Mesenchymal stem cell (in vitro differentiated cells and primary cell): ENCODE results near the gene PPP1R3D.

Source experiments
- DNase-seq: peaks from one replicate; pipeline ENCODE4 v3.0.0-alpha.2; 2013
- H2AFZ ChIP-seq: one replicate; pipeline ENCODE4 v1.6.1; 2013; ENCODE audit warnings: low read depth, mild to moderate bottlenecking, control low read depth, inconsistent platforms, low read length, moderate library complexity
- H2AK5ac ChIP-seq: 2 replicates; pipeline ENCODE4 v1.6.1; 2013; ENCODE audit warnings: low read length, moderate library complexity, mild to moderate bottlenecking, inconsistent platforms; ENCODE audit not compliant: severe bottlenecking
- H2BK120ac ChIP-seq: one replicate; pipeline ENCODE4 v1.6.1; 2013; ENCODE audit warnings: low read depth, mild to moderate bottlenecking, inconsistent platforms, low read length, moderate library complexity
- H2BK12ac ChIP-seq, 2 experiments: one replicate each; pipeline ENCODE4 v1.6.1; 2013; ENCODE audit warnings: inconsistent platforms in 2 of 2, low read length in 2 of 2, mild to moderate bottlenecking in 2 of 2, moderate library complexity in 2 of 2, control low read depth in 1 of 2
- H2BK15ac ChIP-seq: one replicate; pipeline ENCODE4 v1.6.1; 2013; ENCODE audit warnings: mild to moderate bottlenecking, low read depth, inconsistent platforms; ENCODE audit not compliant: poor library complexity, severe bottlenecking
- H2BK5ac ChIP-seq: 2 replicates; pipeline ENCODE4 v1.6.1; 2013; ENCODE audit warnings: low read depth, mild to moderate bottlenecking, low read length, control low read depth, inconsistent platforms; ENCODE audit not compliant: poor library complexity, severe bottlenecking
- H3K14ac ChIP-seq, 2 experiments: one replicate each; pipeline ENCODE4 v1.6.1; 2013; ENCODE audit warnings: inconsistent platforms in 2 of 2, low read length in 2 of 2, control low read depth in 1 of 2, mild to moderate bottlenecking in 1 of 2, moderate library complexity in 1 of 2
- H3K18ac ChIP-seq, 2 experiments: one replicate each; pipeline ENCODE4 v1.6.1; 2013; ENCODE audit warnings: inconsistent platforms in 2 of 2, low read length in 2 of 2, control low read depth in 1 of 2, low read depth in 1 of 2, mild to moderate bottlenecking in 1 of 2
- H3K23ac ChIP-seq, 2 experiments: one replicate each; pipeline ENCODE4 v1.6.1; 2013; ENCODE audit warnings: inconsistent platforms in 2 of 2, low read length in 2 of 2, mild to moderate bottlenecking in 2 of 2, moderate library complexity in 2 of 2, control low read depth in 1 of 2
- H3K27ac ChIP-seq: 2 replicates; pipeline ENCODE4 v1.5.1; 2013; ENCODE audit warnings: mild to moderate bottlenecking, moderate library complexity, low read length, control low read depth, inconsistent platforms; ENCODE audit not compliant: poor library complexity, severe bottlenecking
- H3K27me3 ChIP-seq, 2 experiments: 2 replicates each; pipeline versions ENCODE4 v1.6.1 to v1.7.0; 2013; ENCODE audit warnings: low read length in 2 of 2, mild to moderate bottlenecking in 2 of 2, moderate library complexity in 2 of 2, control low read depth in 1 of 2, inconsistent platforms in 1 of 2; ENCODE audit not compliant: control insufficient read depth in 1 of 2, insufficient read depth in 1 of 2
- H3K36me3 ChIP-seq, 2 experiments: 2 replicates each; pipeline versions ENCODE4 v1.6.1 to v1.7.0; 2013; ENCODE audit warnings: low read length in 2 of 2, control low read depth in 1 of 2, inconsistent platforms in 1 of 2, low read depth in 1 of 2, mild to moderate bottlenecking in 1 of 2; ENCODE audit not compliant: insufficient read depth in 2 of 2, control insufficient read depth in 1 of 2
- H3K4ac ChIP-seq, 2 experiments: one replicate each; pipeline ENCODE4 v1.6.1; 2013; ENCODE audit warnings: inconsistent platforms in 2 of 2, low read length in 2 of 2, mild to moderate bottlenecking in 2 of 2, moderate library complexity in 2 of 2, control low read depth in 1 of 2, low read depth in 1 of 2
- H3K4me1 ChIP-seq: 2 replicates; pipeline ENCODE4 v1.6.1; 2013; ENCODE audit warnings: low read depth, low read length, control low read depth; ENCODE audit not compliant: control insufficient read depth, insufficient read depth
- H3K4me2 ChIP-seq: 2 replicates; pipeline ENCODE4 v1.6.1; 2013; ENCODE audit warnings: low read length, mild to moderate bottlenecking, inconsistent platforms; ENCODE audit not compliant: poor library complexity, severe bottlenecking
- H3K4me3 ChIP-seq, 2 experiments: 2 replicates each; pipeline versions ENCODE4 v1.5.1 to v1.7.0; 2013; ENCODE audit warnings: low read length in 2 of 2, mild to moderate bottlenecking in 2 of 2, control low read depth in 1 of 2, low read depth in 1 of 2; ENCODE audit not compliant: insufficient read depth in 1 of 2
- H3K79me1 ChIP-seq: replicated peaks from 2 replicates; pipeline ENCODE4 v1.6.1; 2013; ENCODE audit warnings: mild to moderate bottlenecking, control low read depth, low read length, inconsistent platforms; ENCODE audit not compliant: poor library complexity, severe bottlenecking
- H3K9ac ChIP-seq: 2 replicates; pipeline ENCODE4 v1.7.0; 2013; ENCODE audit warnings: mild to moderate bottlenecking, low read length, moderate library complexity
- H3K9me3 ChIP-seq: 2 replicates; pipeline ENCODE4 v1.7.0; 2013; ENCODE audit warnings: mild to moderate bottlenecking, low read length; ENCODE audit not compliant: control insufficient read depth
- H4K8ac ChIP-seq: one replicate; pipeline ENCODE4 v1.6.1; 2013; ENCODE audit warnings: inconsistent platforms, mild to moderate bottlenecking, low read length, moderate library complexity
- H4K91ac ChIP-seq: one replicate; pipeline ENCODE4 v1.6.1; 2013; ENCODE audit warnings: mild to moderate bottlenecking, low read length, inconsistent platforms
- WGBS: methylation state at CpG from one replicate; pipeline ENCODE4 v1.1.7; 2013; ENCODE audit warnings: mixed read lengths; 5-methylcytosine and 5-hydroxymethylcytosine counted together

The PPP1R3D gene

GRCh38 chr20:59962155-59962554 lies 22.1 kb upstream of the PPP1R3D start:
- H2BK120ac ChIP-seq = no peak overlapping the region
- no peaks in the 10 kb centered on the region for H3K4me1 ChIP-seq
- H3K23ac ChIP-seq = peak overlapping the region in 1 of 2 experiments; percentile 18
- 75% methylated on average over 6 of the region's 6 CpGs for WGBS
- no peak overlapping the region for H3K4me2 ChIP-seq
- H2AFZ ChIP-seq = no peak overlapping the region
- no peak overlapping the region for H3K14ac ChIP-seq
- no peaks in the 10 kb centered on the region for H3K27me3 ChIP-seq
- no peak overlapping the region for H3K4me3 ChIP-seq
- no peak for DNase-seq
- H3K79me1 ChIP-seq = no peaks in the 10 kb centered on the region
- H3K18ac ChIP-seq = no peak overlapping the region
- no peak overlapping the region for H2AK5ac ChIP-seq
- H2BK5ac ChIP-seq = no peak overlapping the region
- H3K9ac ChIP-seq = no peak overlapping the region
- H2BK12ac ChIP-seq = no peak overlapping the region
- H4K8ac ChIP-seq = no peak overlapping the region
- H4K91ac ChIP-seq = no peak overlapping the region
- no peak overlapping the region for H3K27ac ChIP-seq
- H3K4ac ChIP-seq = no peak overlapping the region
- no peaks in the 10 kb centered on the region for H3K9me3 ChIP-seq
- no peak overlapping the region for H2BK15ac ChIP-seq
- H3K36me3 ChIP-seq = no peaks in the 10 kb centered on the region

- Histone ChIP-seq H3K36me3 (no peaks in the 10 kb centered on the region), H4K8ac (no peak overlapping the region), H3K9ac (no peak overlapping the region), H3K4me3 (no peak overlapping the region), H2BK120ac (no peak overlapping the region), H4K91ac (no peak overlapping the region), H2BK15ac (no peak overlapping the region), H3K23ac (no peak overlapping the region), H3K4me2 (no peak overlapping the region), H2BK12ac (no peak overlapping the region), H3K27ac (no peak overlapping the region), H3K4me1 (no peaks in the 10 kb centered on the region), H2BK5ac (no peak overlapping the region), H3K4ac (no peak overlapping the region), H3K79me1 (no peaks in the 10 kb centered on the region), H2AFZ (no peak overlapping the region), H3K18ac (no peak overlapping the region), H2AK5ac (no peak overlapping the region), H3K27me3 (no peaks in the 10 kb centered on the region), H3K14ac (no peak overlapping the region), H3K9me3 (no peaks in the 10 kb centered on the region)
- no peak for DNase-seq
- 81% methylated on average over 2 of the region's 2 CpGs for WGBS
Observed at GRCh38 chr20:59961423-59961822, 21.3 kb upstream of the PPP1R3D start.

- Histone ChIP-seq H4K8ac (no peak overlapping the region), H3K4me1 (no peaks in the 10 kb centered on the region), H2AK5ac (no peak overlapping the region), H2BK5ac (no peak overlapping the region), H3K9ac (no peak overlapping the region), H3K27me3 (no peaks in the 10 kb centered on the region), H3K4me3 (no peak overlapping the region), H2BK12ac (no peak overlapping the region), H4K91ac (no peak overlapping the region), H3K14ac (peak overlapping the region in 1 of 2 experiments; percentile 66), H2AFZ (no peak overlapping the region), H2BK120ac (no peak overlapping the region), H2BK15ac (no peak overlapping the region), H3K79me1 (no peaks in the 10 kb centered on the region), H3K9me3 (no peaks in the 10 kb centered on the region), H3K27ac (no peak overlapping the region), H3K23ac (no peak overlapping the region), H3K36me3 (no peaks in the 10 kb centered on the region), H3K4me2 (no peak overlapping the region), H3K4ac (no peak overlapping the region), H3K18ac (no peak overlapping the region)
- 77% methylated on average over 4 of the region's 4 CpGs for WGBS
- DNase-seq = no peak
Observed at GRCh38 chr20:59958626-59959025, 18.5 kb upstream of the PPP1R3D start.

- H2AFZ ChIP-seq = no peak within 1 kb of the TSS
- no peak within 1 kb of the TSS for H2BK12ac ChIP-seq
- DNase-seq = no peak
Observed at GRCh38 chr20:59958123-59958522, 18.0 kb upstream of the PPP1R3D start, which contains the start of gene CDH26. CDH26 (plus strand) TSS chr20:59958423; CDS start chr20:59958727, 304 bp downstream.

More at GRCh38 chr20:59958123-59958522, 18.0 kb upstream of the PPP1R3D start, which contains the start of gene CDH26:
- no peaks in the 10 kb centered on the region for H3K9me3 ChIP-seq
- H3K23ac ChIP-seq = no peak within 1 kb of the TSS
- no peak within 1 kb of the TSS for H3K27ac ChIP-seq
- H2BK5ac ChIP-seq = no peak within 1 kb of the TSS
- no peak within 1 kb of the TSS for H4K91ac ChIP-seq
- H3K4me3 ChIP-seq = no peak within 1 kb of the TSS
- no peaks in the 10 kb centered on the region for H3K79me1 ChIP-seq
- no peak within 1 kb of the TSS for H3K4ac ChIP-seq
- no peaks in the 10 kb centered on the region for H3K4me1 ChIP-seq
- no peak within 1 kb of the TSS for H2AK5ac ChIP-seq
- no peak within 1 kb of the TSS for H3K4me2 ChIP-seq
- no peaks in the 10 kb centered on the region for H3K36me3 ChIP-seq
- no peak within 1 kb of the TSS for H3K18ac ChIP-seq
- H3K27me3 ChIP-seq = no peaks in the 10 kb centered on the region
- WGBS = 91% methylated on average over 3 of the region's 5 CpGs
- H2BK15ac ChIP-seq = no peak within 1 kb of the TSS
- no peak within 1 kb of the TSS for H4K8ac ChIP-seq
- peak within 1 kb of the TSS in 1 of 2 experiments; percentile 66 for H3K14ac ChIP-seq
- no peak within 1 kb of the TSS for H2BK120ac ChIP-seq
- H3K9ac ChIP-seq = no peak within 1 kb of the TSS
